Vagina (tissue), 2 donors: ENCODE results near the gene GABRP.

Source experiments
- CTCF ChIP-seq, 3 experiments: fragments of 450-650 bp in 2 of 3; fragments of 200-600 bp in 1 of 3; sonication (generic) in 1 of 3; IDR thresholded peaks; one replicate each; pipeline ENCODE4 v1.5.1; 2017 to 2019; ENCODE audit warnings: antibody characterized with exemption in 3 of 3, mild to moderate bottlenecking in 2 of 3, moderate library complexity in 2 of 3
- POLR2AphosphoS5 ChIP-seq, 2 donors: sonication (generic); formaldehyde crosslinking; IDR thresholded peaks; one replicate each; pipeline ENCODE4 v1.9.0; 2017; ENCODE audit warnings: antibody characterized with exemption in 2 of 2, mild to moderate bottlenecking in 2 of 2, low read depth in 1 of 2; ENCODE audit not compliant: insufficient read depth in 1 of 2

GRCh38 chr5:170758481-170758880 is 25.0 kb upstream of the GABRP start:
- TF ChIP-seq CTCF (IDR thresholded peaks at IDR 0.05) (no peak), POLR2AphosphoS5 (IDR thresholded peaks at IDR 0.05; ENCODE audit: insufficient read depth in 1 of 2, low read depth in 1 of 2) (no peak)
